DMS153 (cell line): ENCODE results near the gene ARHGEF38.
"Not testable (repeated sequence)": the region's sequence is repeated elsewhere in the genome, so short reads cannot be mapped to it uniquely, and the experiment has no call there.

ENCODE experiments used
- DNase-seq: peaks from one replicate; lab custom pipeline; 2025; lab: John Stamatoyannopoulos, UW

The ARHGEF38 gene

GRCh38 chr4:105609819-105610218 lies 57.4 kb downstream of the ARHGEF38 start:
- DNase-seq: not testable (repeated sequence)

- peak; percentile 96 for DNase-seq
Measured at GRCh38 chr4:105613306-105613705, 60.9 kb downstream of the ARHGEF38 start.

- DNase-seq: peak; percentile 86
Measured at GRCh38 chr4:105619188-105619931, 66.9 kb downstream of the ARHGEF38 start.

- DNase-seq: no peak
Measured at GRCh38 chr4:105620640-105621323, 68.4 kb downstream of the ARHGEF38 start.

GRCh38 chr4:105622269-105622668 lies 69.8 kb downstream of the ARHGEF38 start:
- DNase-seq: no peak

- DNase-seq: no peak
Measured at GRCh38 chr4:105623099-105623498, 70.7 kb downstream of the ARHGEF38 start.

GRCh38 chr4:105624530-105624929 lies 72.1 kb downstream of the ARHGEF38 start:
- no peak for DNase-seq

GRCh38 chr4:105625214-105625613 lies 72.8 kb downstream of the ARHGEF38 start:
- DNase-seq: no peak

GRCh38 chr4:105626846-105627245 lies 74.4 kb downstream of the ARHGEF38 start:
- DNase-seq: no peak

GRCh38 chr4:105627620-105628019 lies 75.2 kb downstream of the ARHGEF38 start:
- no peak for DNase-seq

- no peak for DNase-seq
Measured at GRCh38 chr4:105630670-105631655, 78.5 kb downstream of the ARHGEF38 start.

- no peak for DNase-seq
Measured at GRCh38 chr4:105631818-105632400, 79.5 kb downstream of the ARHGEF38 start.

GRCh38 chr4:105632599-105632998 lies 80.2 kb downstream of the ARHGEF38 start:
- DNase-seq: no peak

GRCh38 chr4:105633241-105633640 lies 80.8 kb downstream of the ARHGEF38 start:
- peak; percentile 44 for DNase-seq

- no peak for DNase-seq
Measured at GRCh38 chr4:105634402-105635080, 82.1 kb downstream of the ARHGEF38 start.

- DNase-seq: peak; percentile 73
Measured at GRCh38 chr4:105637408-105638176, 85.2 kb downstream of the ARHGEF38 start.

GRCh38 chr4:105641845-105642244 lies 89.4 kb downstream of the ARHGEF38 start:
- DNase-seq: no peak

GRCh38 chr4:105644257-105644656 lies 91.8 kb downstream of the ARHGEF38 start:
- no peak for DNase-seq

GRCh38 chr4:105645440-105645839 lies 93.0 kb downstream of the ARHGEF38 start:
- no peak for DNase-seq

GRCh38 chr4:105650190-105650589 lies 97.8 kb downstream of the ARHGEF38 start:
- no peak for DNase-seq

- no peak for DNase-seq
Measured at GRCh38 chr4:105651884-105652283, 99.5 kb downstream of the ARHGEF38 start.
